ENCODE measurements around the gene MARCHF3.

MARCHF3 gene

GRCh38 chr5:127030259-127031146 lies at the start of gene MARCHF3:
MARCHF3 (minus strand) TSS chr5:127030558; CDS start chr5:126918171, 112,387 bp downstream.
- peak; percentile 79 to 97 (median 94) for DNase-seq
- intact Hi-C loops (cut with DNase I), result no loop called here

- intact Hi-C loops (cut with DNase I), result no loop called here
Observed at GRCh38 chr5:127079994-127080491, 49.7 kb upstream of the MARCHF3 start.

GRCh38 chr5:127077366-127077765 lies 47.0 kb upstream of the MARCHF3 start:
- intact Hi-C loops (cut with DNase I), result no loop called here

More at GRCh38 chr5:127079994-127080491, 49.7 kb upstream of the MARCHF3 start:
- DNase-seq, result no peak

GRCh38 chr5:127076315-127077129 lies 46.2 kb upstream of the MARCHF3 start:
- DNase-seq, result no peak
- intact Hi-C loops (cut with DNase I), result no loop called here

More at GRCh38 chr5:127077366-127077765, 47.0 kb upstream of the MARCHF3 start:
- no peak for DNase-seq

- no peak for DNase-seq
- intact Hi-C loops (cut with DNase I), result no loop called here
Observed at GRCh38 chr5:127074466-127074865, 44.1 kb upstream of the MARCHF3 start.

GRCh38 chr5:127072861-127073846 lies 42.8 kb upstream of the MARCHF3 start, which contains the start of gene C5orf63:
C5orf63 (minus strand) TSS chr5:127073502; CDS start chr5:127058995, 14,507 bp downstream.
- intact Hi-C loops (cut with DNase I), result no loop called here
- DNase-seq, result peak in 37 of 42 donors; percentile 7 to 61 (median 27)

- no peak for DNase-seq
- intact Hi-C loops (cut with DNase I), result no loop called here
Observed at GRCh38 chr5:127070243-127070642, 39.9 kb upstream of the MARCHF3 start.

GRCh38 chr5:127068493-127069214 lies 38.3 kb upstream of the MARCHF3 start:
- peak in 3 of 42 donors; percentile 18 to 46 (median 27) for DNase-seq

GRCh38 chr5:127066721-127067120 lies 36.4 kb upstream of the MARCHF3 start:
- DNase-seq, result no peak
- intact Hi-C loops (cut with DNase I), result no loop called here

More at GRCh38 chr5:127068493-127069214, 38.3 kb upstream of the MARCHF3 start:
- intact Hi-C loops (cut with DNase I), result no loop called here

GRCh38 chr5:127064253-127064840 lies 34.0 kb upstream of the MARCHF3 start:
- intact Hi-C loops (cut with DNase I), result no loop called here
- no peak for DNase-seq

- intact Hi-C loops (cut with DNase I), result no loop called here
- DNase-seq, result no peak
Observed at GRCh38 chr5:127063257-127063913, 33.0 kb upstream of the MARCHF3 start.

- intact Hi-C loops (cut with DNase I), result no loop called here
- no peak for DNase-seq
Observed at GRCh38 chr5:127061956-127062355, 31.6 kb upstream of the MARCHF3 start.

GRCh38 chr5:127061537-127061936 lies 31.2 kb upstream of the MARCHF3 start:
- DNase-seq, result no peak
- intact Hi-C loops (cut with DNase I), result no loop called here

- intact Hi-C loops (cut with DNase I), result no loop called here
- no peak for DNase-seq
Observed at GRCh38 chr5:127060470-127060985, 30.2 kb upstream of the MARCHF3 start.

GRCh38 chr5:127056896-127057295 lies 26.5 kb upstream of the MARCHF3 start:
- no peak for DNase-seq
- intact Hi-C loops (cut with DNase I), result no loop called here

GRCh38 chr5:127055880-127056653 lies 25.7 kb upstream of the MARCHF3 start:
- no peak for DNase-seq
- intact Hi-C loops (cut with DNase I), result no loop called here
